Mesothelial cell of epicardium (in vitro differentiated cells): ENCODE results near the gene PHF23. TPM values are rescaled to one million over a fixed set of nuclear protein-coding genes. Genes with fewer than 3 reads are reported as not detected.
A peak's percentile ranks its signal among the peaks of the same experiment; 100 is the strongest.

Source experiments
- DNase-seq, 2 experiments: peaks; one replicate each; pipeline ENCODE4 v3.0.0; 2021; ENCODE audit warnings: low spot score in 2 of 2; ENCODE audit not compliant: unreplicated experiment in 2 of 2
- H3K27ac Mint-ChIP-seq: 2 replicates; pipeline ENCODE4 v1.8.0; 2021; ENCODE audit warnings: mixed read lengths
- H3K27me3 Mint-ChIP-seq: 2 replicates; pipeline ENCODE4 v1.8.0; 2021; ENCODE audit warnings: low read depth, mixed read lengths
- H3K36me3 Mint-ChIP-seq: 2 replicates; pipeline ENCODE4 v1.8.0; 2021; ENCODE audit warnings: mixed read lengths
- H3K4me1 Mint-ChIP-seq: 2 replicates; pipeline ENCODE4 v1.8.0; 2021; ENCODE audit warnings: mixed read lengths
- H3K4me3 Mint-ChIP-seq: 2 replicates; pipeline ENCODE4 v1.8.0; 2021; ENCODE audit warnings: mild to moderate bottlenecking, moderate library complexity, mixed read lengths
- H3K9me3 Mint-ChIP-seq: 2 replicates; pipeline ENCODE4 v1.8.0; 2021; ENCODE audit warnings: mixed read lengths
- CTCF ChIP-seq: fragments of 200-600 bp; sonication (generic); IDR thresholded peaks from one replicate; pipeline ENCODE4 v1.5.0; 2021; ENCODE audit warnings: antibody characterized with exemption; ENCODE audit not compliant: unreplicated experiment
- total RNA-seq: library from RNA; stranded (reverse); gene quantifications from 3 replicates; pipeline ENCODE4 v1.2.1, GENCODE V29; 2021

PHF23 gene
- total RNA-seq, 1 donor from 2014 or later, result 57.1 TPM

GRCh38 chr17:7219229-7219811 is 19.9 kb downstream of the PHF23 start:
- Mint-ChIP-seq H3K27ac (peak overlapping the region; percentile 96), H3K9me3 (no peaks in the 10 kb centered on the region), H3K4me1 (peaks cover 53% of the 10 kb centered on the region), H3K36me3 (peaks cover 7% of the 10 kb centered on the region), H3K27me3 (no peaks in the 10 kb centered on the region), H3K4me3 (peak overlapping the region; percentile 92)
- DNase-seq, result no peak
- TF ChIP-seq CTCF, result no peak

GRCh38 chr17:7218758-7219157 is 20.5 kb downstream of the PHF23 start:
- DNase-seq, result no peak

GRCh38 chr17:7218166-7218565 is 21.1 kb downstream of the PHF23 start:
- Mint-ChIP-seq H3K36me3 (no peaks in the 10 kb centered on the region), H3K27ac (peak overlapping the region; percentile 72), H3K27me3 (no peaks in the 10 kb centered on the region), H3K9me3 (no peaks in the 10 kb centered on the region), H3K4me1 (peaks cover 64% of the 10 kb centered on the region), H3K4me3 (peak overlapping the region; percentile 92)
- TF ChIP-seq CTCF, result no peak
- no peak for DNase-seq

More at GRCh38 chr17:7218758-7219157, 20.5 kb downstream of the PHF23 start:
- peaks cover 59% of the 10 kb centered on the region for H3K4me1 Mint-ChIP-seq
- H3K9me3 Mint-ChIP-seq, result no peaks in the 10 kb centered on the region
- TF ChIP-seq CTCF, result no peak
- peak overlapping the region; percentile 72 for H3K27ac Mint-ChIP-seq
- H3K4me3 Mint-ChIP-seq, result peak overlapping the region; percentile 92
- no peaks in the 10 kb centered on the region for H3K27me3 Mint-ChIP-seq
- H3K36me3 Mint-ChIP-seq, result peaks cover 4% of the 10 kb centered on the region

GRCh38 chr17:7217113-7217987 is 21.9 kb downstream of the PHF23 start:
- Mint-ChIP-seq H3K27me3 (no peaks in the 10 kb centered on the region), H3K9me3 (no peaks in the 10 kb centered on the region), H3K27ac (peak overlapping the region; percentile 93), H3K4me1 (peaks cover 66% of the 10 kb centered on the region), H3K4me3 (peak overlapping the region; percentile 92), H3K36me3 (no peaks in the 10 kb centered on the region)
- DNase-seq, result peak in 1 of 2 experiments; percentile 52
- TF ChIP-seq CTCF, result no peak

GRCh38 chr17:7216242-7217112 is 22.8 kb downstream of the PHF23 start:
- Mint-ChIP-seq H3K4me3 (peak overlapping the region; percentile 59), H3K27me3 (no peaks in the 10 kb centered on the region), H3K27ac (peak overlapping the region; percentile 93), H3K9me3 (no peaks in the 10 kb centered on the region), H3K4me1 (peaks cover 73% of the 10 kb centered on the region), H3K36me3 (no peaks in the 10 kb centered on the region)
- no peak for TF ChIP-seq CTCF
- no peak for DNase-seq
